Measurements from ENCODE around the gene SKAP2.

Gene SKAP2

GRCh38 chr7:26777385-26777784 lies 87.0 kb downstream of the SKAP2 start:
- DNase-seq = no peak

- no peak for DNase-seq
These were observed 103.9 kb downstream of the SKAP2 start for GRCh38 chr7:26760501-26760900.

- no peak for DNase-seq
These were observed 105.3 kb downstream of the SKAP2 start for GRCh38 chr7:26759108-26759507.

- DNase-seq = no peak
These were observed 121.2 kb downstream of the SKAP2 start for GRCh38 chr7:26743205-26743604.

GRCh38 chr7:26735976-26736600 lies 128.3 kb downstream of the SKAP2 start:
- no peak for DNase-seq

- no peak for DNase-seq
These were observed 135.1 kb downstream of the SKAP2 start for GRCh38 chr7:26729150-26729775.

GRCh38 chr7:26726051-26726450 lies 138.3 kb downstream of the SKAP2 start:
- DNase-seq = no peak

GRCh38 chr7:26724795-26725194 lies 139.6 kb downstream of the SKAP2 start:
- DNase-seq = no peak

GRCh38 chr7:26723129-26723528 lies 141.3 kb downstream of the SKAP2 start:
- no peak for DNase-seq

- no peak for DNase-seq
These were observed 142.9 kb downstream of the SKAP2 start for GRCh38 chr7:26721450-26721849.

GRCh38 chr7:26718063-26718462 lies 146.3 kb downstream of the SKAP2 start:
- no peak for DNase-seq

- DNase-seq = no peak
These were observed 150.0 kb downstream of the SKAP2 start for GRCh38 chr7:26714438-26714837.

GRCh38 chr7:26714006-26714405 lies 150.4 kb downstream of the SKAP2 start:
- DNase-seq = no peak

- DNase-seq = no peak
These were observed 155.0 kb downstream of the SKAP2 start for GRCh38 chr7:26709210-26709990.

GRCh38 chr7:26705567-26705966 lies 158.8 kb downstream of the SKAP2 start:
- no peak for DNase-seq

GRCh38 chr7:26704786-26705185 lies 159.6 kb downstream of the SKAP2 start:
- no peak for DNase-seq

GRCh38 chr7:26704036-26704435 lies 160.4 kb downstream of the SKAP2 start:
- no peak for DNase-seq

GRCh38 chr7:26700893-26701292 lies 163.5 kb downstream of the SKAP2 start:
- DNase-seq = no peak

GRCh38 chr7:26700386-26700785 lies 164.0 kb downstream of the SKAP2 start:
- no peak for DNase-seq

GRCh38 chr7:26699766-26700165 lies 164.6 kb downstream of the SKAP2 start:
- no peak for DNase-seq

- DNase-seq = no peak
These were observed 165.6 kb downstream of the SKAP2 start for GRCh38 chr7:26698806-26699205.

GRCh38 chr7:26698194-26698593 lies 166.2 kb downstream of the SKAP2 start:
- DNase-seq = no peak

- DNase-seq = no peak
These were observed 167.4 kb downstream of the SKAP2 start for GRCh38 chr7:26696978-26697377.
